GM21390 (cell line): ENCODE measurements around the gene OGDHL.
"Not testable (repeated sequence)": the region's sequence is repeated elsewhere in the genome, so short reads cannot be mapped to it uniquely, and the experiment has no call there.

Experiments used
- ATAC-seq: cut with Tn5 transposase; IDR thresholded peaks from one replicate; pipeline ENCODE4 v1.9.1; 2021; ENCODE audit not compliant: unreplicated experiment

OGDHL gene

DNA sequence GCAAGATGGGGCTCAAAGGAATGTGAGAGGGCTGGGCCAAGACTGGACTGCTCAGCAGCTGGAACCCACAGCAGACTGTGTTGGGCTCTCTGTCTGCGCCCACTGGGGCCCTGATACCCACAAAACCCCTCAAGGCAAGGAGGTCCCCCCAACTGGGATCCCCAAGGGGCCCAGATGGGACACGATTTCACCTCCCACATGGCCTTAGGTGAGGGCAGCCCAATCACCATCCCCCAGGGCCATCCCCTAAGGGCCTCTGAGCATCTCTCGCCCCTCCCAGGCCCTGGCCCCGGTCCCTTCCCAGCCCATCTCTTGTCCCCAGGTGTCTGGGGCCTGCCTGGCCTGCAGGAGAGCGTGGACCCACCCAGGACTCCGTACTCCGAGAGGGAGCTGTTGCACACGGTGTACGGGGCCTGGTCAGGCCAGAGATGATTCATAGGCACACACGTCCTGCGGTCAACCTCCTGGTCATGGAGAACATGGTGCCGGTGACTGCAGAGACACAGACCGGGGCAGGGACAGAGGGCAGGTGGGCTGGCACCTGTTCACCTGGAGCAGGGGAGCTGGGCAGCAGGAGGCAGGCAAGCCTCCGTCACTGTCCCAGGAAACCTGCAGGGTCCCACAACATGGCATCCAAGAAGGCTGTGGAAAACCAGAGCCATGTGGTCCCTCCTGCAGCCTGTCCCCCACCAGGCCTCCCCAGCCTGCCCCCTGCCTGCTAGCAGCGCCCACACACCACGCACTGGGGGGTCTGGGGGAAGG, 21.6 kb downstream of the OGDHL start:
- no peak for ATAC-seq

DNA sequence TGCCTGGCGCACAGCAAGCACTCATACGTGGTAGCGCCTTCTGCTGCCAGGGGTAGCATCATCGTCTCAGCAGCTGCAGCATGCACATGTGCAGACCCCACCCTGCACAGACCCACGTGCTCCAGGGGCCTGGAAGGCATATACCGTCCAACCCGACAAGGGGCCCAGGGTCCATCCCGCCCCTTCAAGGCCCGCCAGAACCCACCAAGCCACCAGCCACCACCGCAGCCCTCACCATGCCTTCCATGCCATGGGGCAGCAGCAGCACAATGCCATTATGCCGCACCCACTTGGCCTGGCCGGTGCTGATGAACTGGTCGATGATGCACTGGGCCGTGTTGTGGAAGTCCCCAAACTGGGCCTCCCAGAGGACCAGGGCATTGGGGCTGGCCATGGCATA, 22.7 kb downstream of the OGDHL start:
- ATAC-seq: no peak

DNA sequence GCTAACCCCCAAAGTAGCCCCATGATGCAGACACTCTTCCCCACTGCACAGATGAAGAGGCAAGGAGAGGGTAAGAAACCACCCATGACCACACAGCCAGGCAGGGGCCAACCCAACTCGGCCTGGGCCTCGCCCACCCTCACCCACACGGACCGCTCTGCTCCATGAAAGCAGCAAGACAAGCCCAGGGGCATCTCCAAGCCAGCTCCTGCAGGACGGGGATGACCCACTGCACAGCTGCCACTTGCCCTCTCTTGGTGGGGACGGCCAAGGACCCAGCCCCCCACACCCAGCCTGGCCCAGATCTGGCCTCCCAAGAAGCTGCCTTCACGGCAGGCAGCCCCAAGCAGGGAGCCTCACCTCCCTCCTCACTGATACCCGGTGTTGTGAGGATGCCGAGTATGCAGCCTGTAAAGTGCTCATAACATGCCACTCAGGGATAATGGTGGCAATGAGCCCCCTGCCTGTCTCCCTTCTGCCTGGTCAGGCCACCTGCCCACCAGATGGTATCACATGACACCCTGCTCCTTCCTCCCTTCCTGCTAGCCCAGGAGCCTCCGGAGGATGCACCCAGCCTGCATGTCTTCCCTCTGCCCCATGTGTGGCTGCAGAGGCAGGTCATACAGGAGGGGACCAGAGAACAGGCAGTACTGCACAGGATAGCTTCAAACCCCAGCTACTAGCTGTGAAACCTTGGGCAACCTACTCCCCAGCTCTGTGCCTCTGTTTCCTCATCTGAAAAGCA, 23.3 kb downstream of the OGDHL start:
- no peak for ATAC-seq

DNA sequence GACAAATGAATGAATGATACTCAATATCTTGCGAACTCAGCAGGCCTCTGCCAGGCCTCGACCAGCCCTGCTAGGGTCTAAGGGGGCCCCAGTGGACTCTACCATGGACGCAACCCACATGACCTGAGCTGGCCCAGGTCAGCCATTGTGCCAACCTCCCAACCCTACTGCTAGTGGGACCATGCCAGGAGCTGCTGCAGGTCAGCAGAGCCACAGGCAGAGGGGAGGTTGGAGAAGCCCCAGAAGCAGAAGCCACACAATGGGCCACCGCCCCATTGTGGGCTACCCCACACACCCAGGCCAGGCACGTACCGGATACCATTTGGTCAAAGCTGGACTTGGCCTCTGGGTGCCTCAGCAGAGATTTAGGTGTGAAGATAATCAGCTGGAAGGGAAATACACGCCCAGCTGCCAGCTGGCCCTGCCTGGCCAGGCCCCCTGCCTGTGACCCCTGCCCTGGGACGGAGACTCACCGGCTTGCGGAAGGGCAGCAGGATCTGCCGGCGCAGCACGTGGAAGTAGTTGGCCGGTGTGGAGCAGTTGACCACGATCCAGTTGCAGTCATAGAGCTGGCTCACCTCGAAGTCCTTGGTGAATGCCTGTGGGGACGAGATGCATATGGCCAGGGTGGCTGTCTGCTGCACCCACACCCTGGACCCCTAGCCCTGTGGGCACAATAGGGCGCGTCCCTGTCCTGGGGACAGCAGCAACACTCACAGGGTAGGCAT, 24.5 kb downstream of the OGDHL start:
- ATAC-seq: no peak

DNA sequence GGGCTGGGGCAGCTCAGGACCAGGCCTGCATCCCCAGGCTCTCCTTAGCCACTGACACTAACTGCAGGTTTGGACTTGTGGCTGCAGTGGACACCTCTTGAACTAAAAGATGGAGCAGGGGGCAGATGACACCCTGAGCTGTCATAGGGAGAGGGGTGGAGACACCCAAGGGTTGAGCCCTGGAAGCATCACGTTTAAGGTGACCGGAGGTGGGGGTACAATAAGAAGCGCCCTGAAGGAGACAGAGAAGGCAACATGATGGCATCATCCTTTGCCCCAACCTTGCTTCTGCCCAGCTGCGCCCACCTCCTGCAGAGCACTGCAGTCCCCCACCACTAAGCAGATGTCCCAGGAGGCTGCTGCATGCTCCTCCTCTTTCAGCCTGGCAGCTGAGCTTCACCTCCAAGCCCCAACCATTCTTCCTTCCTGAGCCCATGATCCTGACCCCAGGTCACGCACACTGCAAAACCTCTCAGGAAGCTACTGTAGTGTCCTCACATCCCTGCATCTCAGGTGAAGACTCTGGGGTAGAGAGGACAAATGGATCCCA, 25.5 kb downstream of the OGDHL start:
- ATAC-seq: no peak

DNA sequence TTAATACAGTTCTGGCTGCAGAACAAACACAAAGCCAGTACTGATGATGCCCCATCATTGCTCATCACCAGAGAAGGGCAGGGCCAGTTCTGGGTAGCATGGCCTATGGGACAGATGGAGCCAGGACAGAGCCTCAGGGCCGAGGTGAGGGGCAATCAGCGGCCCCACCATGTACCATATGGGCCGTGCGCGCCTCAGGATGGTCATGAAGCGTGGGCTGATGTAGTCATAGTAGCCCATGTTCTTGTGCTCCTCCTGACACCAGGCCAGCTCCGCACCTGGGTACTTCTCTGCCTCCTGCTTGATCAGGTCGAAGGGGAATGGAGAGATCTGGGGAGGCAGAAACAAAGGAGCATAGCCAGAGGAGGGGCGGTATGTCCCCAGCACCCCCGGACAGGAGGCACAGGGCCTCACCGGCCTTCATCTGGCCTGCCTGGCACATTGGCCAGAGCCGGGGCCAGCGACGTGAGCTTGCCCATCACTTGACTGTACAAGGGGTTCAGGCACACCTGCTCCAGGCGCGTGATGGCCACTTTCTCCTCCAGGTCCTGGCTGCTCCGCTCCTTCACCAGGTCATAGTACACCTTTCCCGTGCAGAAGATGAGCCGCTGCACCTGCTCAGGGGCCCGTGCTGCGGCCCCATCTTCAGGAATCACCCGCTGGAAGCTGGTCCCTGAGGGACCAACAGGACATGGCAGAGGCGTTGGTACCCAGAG, 26.1 kb downstream of the OGDHL start:
- ATAC-seq: no peak

DNA sequence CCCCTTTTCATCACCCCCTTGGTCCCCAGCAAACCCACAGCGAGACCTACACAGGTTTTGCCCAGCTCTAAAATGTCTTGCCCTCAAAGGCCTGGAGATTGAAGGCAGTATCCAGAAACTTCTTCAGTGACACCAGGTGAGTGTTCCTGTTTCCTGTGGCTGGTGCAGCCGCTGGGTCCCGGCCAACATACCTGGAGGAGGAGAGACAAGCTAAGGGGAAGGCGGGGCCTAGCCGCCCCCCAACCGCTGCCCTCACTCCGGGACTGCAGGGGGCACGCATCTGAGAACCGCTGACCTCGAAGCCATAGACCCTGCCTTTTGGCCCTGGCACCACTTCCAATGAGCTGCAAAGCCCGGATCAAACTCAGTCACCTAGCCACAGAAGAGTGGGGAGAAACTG, 27.0 kb downstream of the OGDHL start:
- no peak for ATAC-seq

DNA sequence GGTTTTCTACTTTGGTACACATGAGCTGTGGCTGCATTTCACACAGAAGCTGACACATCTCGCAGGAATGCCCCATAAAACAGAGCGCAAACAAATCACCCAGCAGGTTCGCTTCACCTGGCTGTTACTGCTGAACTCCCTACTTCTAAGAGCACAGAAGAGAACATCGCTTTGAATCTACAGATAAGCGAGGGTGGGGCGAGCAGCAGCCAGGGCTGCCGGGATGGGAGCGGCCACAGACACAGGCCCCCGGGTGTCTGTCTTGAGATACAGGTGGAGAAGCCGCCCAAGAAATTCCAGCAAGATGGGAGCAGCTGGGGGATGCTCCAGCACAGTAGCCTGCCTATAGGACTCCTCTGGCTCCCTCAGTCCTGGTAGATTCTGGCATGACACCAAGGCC, 27.4 kb downstream of the OGDHL start:
- no peak for ATAC-seq

DNA sequence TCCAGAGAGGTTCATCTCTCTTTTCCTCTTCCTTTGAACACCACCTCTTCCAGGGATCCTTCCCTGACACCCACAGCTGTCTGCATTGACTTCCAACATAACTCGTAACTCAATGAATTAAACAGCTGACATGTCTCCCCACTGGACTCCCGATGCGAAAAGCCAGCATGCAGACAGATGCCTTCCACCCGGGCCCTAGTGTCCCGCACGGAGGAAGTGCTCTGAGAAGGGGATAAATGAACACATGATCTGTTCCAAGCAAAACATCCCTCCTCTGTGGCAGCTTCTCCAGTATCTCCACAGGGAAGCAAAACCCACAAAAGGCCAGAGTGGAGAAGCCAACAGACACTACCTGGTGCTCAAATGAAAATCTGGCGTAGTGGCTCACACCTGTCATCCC, 28.3 kb downstream of the OGDHL start:
- no peak for ATAC-seq

DNA sequence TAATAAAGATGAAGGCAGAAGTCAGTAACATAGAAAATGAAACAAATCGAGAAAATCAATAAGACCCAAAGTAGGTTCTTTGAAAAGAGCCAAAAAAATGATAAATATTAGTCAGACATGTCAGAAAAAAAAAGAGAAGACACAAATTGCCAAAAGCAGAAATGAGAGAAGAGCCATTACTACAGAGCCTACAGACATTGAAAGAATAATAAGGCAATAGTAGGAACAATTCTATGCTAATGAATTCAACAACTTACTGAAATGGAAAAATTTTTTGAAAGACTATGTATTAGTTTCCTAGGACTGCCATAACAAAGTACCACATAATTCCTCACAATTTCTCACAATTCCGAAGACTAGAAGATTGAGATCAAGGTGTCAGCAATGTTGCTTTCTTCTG, 35.5 kb downstream of the OGDHL start:
- no peak for ATAC-seq

DNA sequence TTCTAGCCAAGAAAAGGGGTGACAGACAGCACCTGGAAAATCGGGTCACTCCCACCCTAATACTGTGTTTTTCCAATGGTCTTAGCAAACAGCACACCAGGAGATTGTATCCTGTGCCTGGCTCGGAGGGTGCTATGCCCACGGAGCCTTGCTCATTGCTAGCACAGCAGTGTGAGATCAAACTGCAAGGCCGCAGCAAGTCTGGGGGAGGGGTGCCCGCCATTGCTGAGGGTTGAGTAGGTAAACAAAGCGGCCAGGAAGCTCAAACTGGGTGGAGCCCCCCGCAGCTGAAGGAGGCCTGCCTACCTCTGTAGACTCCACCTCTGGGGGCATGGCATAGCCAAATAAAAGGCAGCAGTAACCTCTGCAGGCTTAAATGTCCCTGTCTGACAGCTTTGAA, 47.0 kb downstream of the OGDHL start:
- ATAC-seq: not testable (repeated sequence)

DNA sequence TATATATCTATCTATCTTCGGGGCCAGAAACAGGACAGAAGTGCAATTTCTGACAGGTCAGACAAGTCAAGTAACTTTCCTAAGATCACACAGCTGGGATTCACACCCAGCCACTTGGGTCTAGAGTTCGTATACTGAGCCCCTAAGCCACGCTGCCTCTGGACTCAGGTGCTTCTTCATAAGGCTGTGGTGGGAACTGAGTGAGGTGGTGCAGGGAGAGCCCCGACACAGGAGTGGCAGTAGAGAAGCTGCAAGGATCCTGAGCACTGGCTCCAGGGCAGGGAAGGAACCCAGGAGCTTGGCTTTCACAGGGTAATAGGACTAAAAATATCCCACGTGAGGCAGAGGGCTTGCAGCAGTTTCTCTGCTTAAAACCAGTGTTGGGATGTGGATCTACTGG, 48.9 kb downstream of the OGDHL start:
- no peak for ATAC-seq

DNA sequence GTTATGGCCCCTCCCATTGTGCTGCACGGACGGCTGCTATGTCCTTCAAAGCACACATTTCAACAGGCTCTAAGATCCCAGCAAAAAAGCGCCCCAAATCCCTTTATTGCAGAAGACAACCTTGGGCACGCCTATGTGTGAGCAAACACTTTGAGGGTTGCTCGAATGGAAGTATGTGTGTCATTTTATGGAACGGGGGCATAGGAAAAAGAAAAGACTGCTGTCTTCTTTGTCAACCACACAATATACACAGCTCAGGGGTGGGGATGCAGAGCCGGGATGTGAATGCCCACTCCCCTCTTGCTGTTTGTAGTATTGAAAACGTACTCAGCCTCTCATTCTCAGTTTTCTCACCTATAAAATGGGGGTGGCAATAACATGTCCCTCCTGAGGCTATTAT, 50.6 kb downstream of the OGDHL start:
- no peak for ATAC-seq

DNA sequence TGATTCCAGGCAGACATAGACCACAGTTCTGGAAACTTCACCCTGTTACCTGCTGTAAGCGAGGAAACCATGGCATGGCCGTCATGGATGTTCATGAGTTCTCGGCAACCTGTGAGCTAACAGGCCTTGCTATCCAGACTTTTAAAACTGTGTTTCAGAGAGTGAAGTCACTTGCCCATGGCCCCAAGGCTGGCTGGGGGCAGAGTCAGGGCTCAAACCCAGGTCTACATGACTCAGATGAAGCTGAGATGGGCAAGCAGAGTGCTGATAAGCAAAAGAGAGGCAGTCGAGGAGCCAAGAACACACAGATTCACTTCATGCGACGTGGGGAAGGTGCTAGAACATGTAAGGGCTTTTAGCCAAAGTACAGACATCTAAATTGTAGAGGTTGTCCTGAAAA, 51.2 kb downstream of the OGDHL start:
- ATAC-seq: no peak

DNA sequence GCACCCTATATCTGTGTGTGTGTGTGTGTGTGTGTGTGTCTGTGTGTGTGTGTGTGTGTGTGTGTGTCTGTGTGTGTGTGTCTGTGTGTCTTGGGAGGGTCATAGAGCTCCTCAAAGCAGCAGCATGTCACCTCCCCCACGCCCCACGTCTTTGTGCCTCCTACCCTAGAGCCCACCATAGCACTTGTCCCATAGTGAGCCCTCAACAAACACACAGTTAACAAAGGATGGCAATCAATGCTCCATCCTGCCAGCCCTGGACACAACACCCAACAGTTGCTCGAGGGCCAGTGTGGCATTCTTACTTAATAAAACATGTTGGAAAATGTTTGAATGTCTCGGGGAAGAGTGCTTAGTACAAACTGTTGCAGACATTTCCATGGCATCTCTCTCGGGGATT, 52.2 kb downstream of the OGDHL start:
- ATAC-seq: no peak

DNA sequence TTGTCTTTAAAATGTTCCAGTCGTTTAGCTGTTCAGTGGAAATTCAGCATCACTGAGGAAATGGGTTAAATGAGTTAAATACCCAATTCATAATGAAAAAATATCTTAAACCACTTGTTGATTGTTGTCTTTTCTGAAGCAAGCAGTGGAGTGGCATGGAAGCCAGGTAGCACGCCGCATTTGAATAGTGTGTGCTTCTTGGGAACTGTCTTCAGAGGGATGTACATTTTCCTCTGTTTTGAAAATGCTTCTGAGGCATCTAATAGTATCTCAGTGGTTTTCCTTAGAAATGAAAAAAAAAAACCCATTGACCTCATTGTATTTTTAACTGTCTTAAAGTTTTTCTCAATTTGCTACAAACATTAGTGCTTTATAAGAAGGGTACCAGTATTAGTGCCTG, 54.5 kb downstream of the OGDHL start:
- no peak for ATAC-seq

DNA sequence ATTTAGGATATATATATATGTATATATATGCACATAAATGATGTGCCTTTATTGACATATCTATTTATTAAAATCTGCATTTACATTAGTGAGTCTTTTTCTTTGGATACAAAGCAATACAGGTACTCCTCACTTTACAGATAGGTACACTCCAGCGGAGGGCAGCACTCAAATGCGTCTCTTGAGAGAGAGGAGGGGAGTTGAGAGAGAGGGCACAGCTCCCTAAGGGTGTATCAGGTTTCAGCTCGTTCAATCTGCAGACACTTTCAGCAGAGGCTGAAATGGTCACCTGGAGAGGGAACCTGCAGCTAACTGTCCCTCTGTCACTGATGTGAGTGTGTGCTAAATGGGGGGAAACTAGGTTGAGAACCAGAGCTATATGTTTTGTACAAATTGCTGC, 61.1 kb downstream of the OGDHL start:
- ATAC-seq: no peak

DNA sequence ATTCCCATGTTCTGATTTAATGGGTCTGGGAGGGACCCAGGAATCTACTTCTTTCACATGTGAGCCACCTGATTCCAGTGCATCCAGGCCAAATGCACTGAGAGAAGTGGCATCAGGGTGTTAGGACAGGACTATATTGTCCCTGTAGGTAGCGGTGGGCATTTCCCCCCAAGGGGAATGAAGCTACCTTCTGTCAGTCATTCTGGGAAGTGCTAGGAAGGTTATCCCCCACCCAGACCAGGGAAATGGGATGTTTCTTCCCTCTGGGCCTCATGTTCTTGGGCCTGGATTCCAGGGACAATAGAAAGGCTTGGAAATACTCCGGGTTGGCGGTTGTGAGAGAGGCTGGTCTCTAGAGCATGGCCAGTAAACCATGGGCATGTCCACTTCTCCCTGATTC, 61.9 kb downstream of the OGDHL start:
- no peak for ATAC-seq

DNA sequence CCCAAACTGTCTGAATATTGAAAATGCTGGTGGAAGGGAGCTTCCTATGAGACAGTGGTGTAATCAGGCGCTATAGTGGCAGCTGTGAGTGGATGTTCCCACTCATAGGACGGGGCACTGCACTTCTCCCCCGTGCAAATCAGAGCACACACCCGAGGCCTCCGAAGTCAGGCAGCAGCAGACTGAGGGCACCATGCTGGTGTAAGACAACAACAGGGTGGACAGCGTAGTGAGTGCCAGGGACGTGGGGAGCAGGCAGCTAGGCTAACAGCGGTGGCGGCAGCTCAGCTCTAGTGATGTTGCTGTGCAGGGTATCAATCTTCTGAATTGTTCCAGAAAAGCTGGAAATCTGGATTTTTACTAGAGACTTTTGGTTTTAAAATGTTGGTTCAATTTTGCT, 63.4 kb downstream of the OGDHL start:
- ATAC-seq: no peak

DNA sequence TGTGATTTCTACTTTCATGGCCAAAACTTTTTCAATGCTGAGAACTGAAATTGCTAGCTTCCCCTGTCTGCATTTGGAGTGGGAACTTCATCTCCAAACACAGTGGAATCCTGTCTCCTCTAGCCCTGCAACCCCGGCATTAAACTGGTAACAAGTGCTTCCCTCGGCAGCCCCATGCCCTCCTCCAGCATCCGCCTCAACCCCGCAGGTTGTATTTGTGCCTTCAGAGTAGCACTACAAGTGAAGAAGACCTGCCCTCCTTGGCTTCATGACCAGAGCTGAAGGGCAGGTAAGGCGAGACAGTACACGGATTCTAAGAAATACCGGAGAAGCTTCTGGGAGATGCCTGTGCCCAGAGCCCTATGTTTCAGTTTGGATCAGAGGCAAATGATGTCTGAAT, 65.8 kb downstream of the OGDHL start:
- ATAC-seq: no peak

DNA sequence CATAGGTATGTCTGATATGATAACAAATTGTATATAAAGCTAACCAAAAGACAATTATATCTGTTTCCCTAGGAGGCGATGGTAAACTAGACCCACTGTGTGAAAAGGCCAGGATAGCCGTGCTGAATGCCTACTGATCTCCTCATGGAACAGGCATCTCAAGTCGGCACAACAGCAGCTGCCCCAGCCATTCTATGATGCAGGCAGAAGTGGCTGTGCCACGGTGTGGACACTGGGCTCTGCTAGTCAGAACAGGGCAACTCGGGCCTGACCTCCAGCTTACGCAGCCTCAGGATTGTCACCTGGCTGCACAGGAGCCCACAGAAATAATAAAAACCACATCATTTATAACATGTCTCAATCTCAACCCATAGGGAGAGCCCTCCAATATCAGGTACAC, 67.7 kb downstream of the OGDHL start:
- no peak for ATAC-seq
